Measurements from ENCODE around the gene GPC3.

GRCh38 chrX:133527825-133528224 lies 457.6 kb downstream of the GPC3 start:
- TF ChIP-seq EZH2phosphoT487 (IDR thresholded peaks at IDR 0.05; ENCODE audit: unreplicated experiment) (no peak), CTCF (conservative IDR thresholded peaks at IDR 0.05; ENCODE audit: low read depth in 2 of 2) (no peak), REST (IDR thresholded peaks at IDR 0.05; ENCODE audit: unreplicated experiment) (no peak), POLR2AphosphoS5 (IDR thresholded peaks at IDR 0.05; ENCODE audit: low read depth) (no peak), JUNB (IDR thresholded peaks at IDR 0.05; ENCODE audit: unreplicated experiment) (no peak), CREB1 (CRISPR knock-in tag; IDR thresholded peaks at IDR 0.05; ENCODE audit: low read depth) (no peak), EZH2 (IDR thresholded peaks at IDR 0.05; ENCODE audit: low read depth, unreplicated experiment) (no peak)

Measured in GM23338 (cell line).